Stimulated activated CD8-positive, alpha-beta memory T cell treated with anti-CD3 and anti-CD28 coated beads, Interleukin-12 subunit alpha, Interleukin-12 subunit beta, amount 100 ng/mL, for 1 hour (primary cell): ENCODE results near the gene PAGE2B.
"Not testable (repeated sequence)": the region's sequence is repeated elsewhere in the genome, so short reads cannot be mapped to it uniquely, and the experiment has no call there.

Experiments used
- DNase-seq: peaks from one replicate; pipeline ENCODE4 v3.0.0-alpha.2; 2020; ENCODE audit warnings: low read depth

Gene PAGE2B

DNA sequence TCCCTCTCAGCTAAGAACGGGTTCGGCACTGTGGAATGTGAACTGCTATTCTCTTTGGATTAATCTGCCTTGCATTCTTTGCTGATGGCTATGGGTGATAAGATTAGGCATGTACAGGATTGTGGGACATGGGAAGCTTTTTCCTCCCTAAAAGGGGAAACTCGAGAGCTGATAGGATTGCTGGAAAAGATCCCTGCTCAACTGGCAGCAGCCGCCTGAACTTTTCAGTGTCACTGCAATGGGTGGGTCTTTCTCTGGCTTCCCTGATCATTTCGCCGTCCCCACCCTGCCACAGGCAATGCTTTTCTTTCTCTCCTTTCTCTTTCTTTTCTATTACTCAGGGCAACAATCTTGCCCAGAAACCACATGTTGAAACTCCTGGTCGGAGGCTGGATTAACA is 34.5 kb downstream of the PAGE2B start:
- DNase-seq: no peak

DNA sequence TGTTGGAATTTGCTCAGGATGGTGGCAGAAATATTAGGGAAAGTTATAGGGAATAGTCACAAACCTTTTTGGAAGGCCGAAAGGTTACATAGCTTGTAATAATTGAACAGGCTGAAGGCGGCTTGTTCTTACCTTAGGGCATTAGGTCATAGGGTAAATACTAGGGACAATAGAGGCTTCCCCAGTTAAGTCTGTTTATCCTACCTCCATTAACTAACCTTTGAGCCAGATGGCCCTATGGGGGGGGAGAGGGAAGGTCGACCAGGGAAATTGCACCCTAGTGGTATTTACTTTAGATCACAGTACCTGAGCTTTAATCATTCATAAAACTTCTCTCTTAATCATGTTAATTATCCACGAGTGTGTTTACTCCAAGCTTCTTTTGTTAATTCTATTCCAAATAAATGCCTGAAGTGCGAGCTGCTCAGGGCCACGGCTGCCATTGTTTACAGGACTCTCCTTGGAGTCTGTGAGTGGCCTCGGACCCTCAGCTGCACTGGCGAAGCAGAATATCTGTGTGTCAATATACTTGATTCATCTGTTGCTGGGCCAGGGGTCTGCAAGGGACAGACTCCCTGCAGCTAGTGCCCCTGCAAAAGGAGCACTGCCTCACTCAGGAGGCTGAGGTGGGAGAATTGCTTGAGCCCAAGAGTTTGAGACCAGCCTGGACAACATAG is 36.9 kb downstream of the PAGE2B start:
- no peak for DNase-seq

DNA sequence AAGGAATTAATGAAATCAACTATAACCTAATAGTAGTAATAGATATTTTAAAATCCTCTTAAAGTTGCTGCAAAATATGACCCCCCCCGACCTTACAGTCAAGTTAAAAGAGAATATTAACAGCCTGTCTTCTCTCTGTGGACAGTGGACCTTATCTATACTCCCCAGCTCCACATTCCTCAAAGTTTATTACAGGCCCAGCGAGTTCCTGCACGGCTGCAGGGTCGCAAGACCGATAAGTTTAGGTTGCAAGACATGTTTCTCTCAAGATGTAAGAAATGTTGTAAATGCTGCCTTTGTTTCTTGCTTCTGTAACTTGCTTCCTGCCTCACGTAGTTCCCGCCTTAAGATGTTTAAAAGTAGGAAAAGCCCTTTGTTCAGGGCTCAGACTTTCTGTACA is 41.8 kb downstream of the PAGE2B start:
- not testable (repeated sequence) for DNase-seq

DNA sequence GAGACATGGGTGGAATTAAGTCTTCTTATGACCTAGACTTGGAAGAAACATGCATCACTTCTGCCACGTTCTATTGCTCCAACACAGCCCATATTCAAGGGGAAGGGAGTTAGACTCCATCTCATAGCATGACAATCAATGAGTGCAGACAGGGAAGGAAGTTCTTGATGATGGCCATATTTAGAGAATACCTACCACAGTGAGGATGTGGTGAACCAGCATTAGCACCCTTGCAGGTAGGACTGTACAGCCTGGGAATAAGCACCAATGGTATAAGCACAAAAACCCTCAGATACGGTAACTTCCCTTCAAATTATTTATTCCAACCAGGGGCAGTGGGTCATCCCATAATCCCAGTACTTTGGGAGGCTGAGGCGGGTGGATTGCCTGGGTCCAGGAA is 43.7 kb downstream of the PAGE2B start:
- no peak for DNase-seq

DNA sequence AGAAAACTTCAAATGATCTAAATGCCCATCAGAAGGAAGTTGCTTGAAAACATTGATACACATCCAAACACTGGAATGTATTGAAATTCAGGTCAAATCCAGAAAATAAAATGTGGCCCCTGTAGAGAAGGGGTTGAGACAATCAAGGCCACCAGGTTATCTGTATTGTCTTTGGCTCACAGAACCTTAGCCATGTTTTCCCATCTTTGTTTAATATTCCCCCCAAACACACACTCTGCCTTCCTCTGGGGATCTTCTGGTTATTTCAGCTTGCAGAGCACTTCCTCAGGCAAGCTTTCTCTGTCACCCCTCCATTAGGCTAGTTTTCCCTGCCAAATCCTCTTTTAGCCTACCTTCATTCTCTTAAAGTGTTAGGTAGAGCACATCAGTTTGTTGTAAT is 44.4 kb downstream of the PAGE2B start:
- DNase-seq: no peak

DNA sequence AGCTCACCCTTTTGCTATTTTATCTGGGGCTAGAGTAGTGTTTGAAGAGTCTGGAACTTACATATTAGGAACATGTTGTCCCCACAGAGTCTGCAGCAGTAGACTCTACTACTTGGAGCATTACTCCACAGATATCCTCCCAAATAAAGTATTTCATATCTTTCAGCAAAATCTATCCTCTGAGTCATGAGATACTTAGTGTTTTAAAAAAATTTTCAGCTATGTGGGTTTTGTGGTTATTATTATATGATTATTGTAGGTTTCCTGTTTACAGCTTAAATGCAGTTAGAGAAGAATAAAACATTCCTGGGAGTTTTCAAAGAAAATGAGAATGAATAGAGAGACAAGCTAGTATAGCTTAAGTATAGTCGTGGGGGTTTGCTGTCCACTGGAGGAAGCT is 44.9 kb downstream of the PAGE2B start:
- no peak for DNase-seq

DNA sequence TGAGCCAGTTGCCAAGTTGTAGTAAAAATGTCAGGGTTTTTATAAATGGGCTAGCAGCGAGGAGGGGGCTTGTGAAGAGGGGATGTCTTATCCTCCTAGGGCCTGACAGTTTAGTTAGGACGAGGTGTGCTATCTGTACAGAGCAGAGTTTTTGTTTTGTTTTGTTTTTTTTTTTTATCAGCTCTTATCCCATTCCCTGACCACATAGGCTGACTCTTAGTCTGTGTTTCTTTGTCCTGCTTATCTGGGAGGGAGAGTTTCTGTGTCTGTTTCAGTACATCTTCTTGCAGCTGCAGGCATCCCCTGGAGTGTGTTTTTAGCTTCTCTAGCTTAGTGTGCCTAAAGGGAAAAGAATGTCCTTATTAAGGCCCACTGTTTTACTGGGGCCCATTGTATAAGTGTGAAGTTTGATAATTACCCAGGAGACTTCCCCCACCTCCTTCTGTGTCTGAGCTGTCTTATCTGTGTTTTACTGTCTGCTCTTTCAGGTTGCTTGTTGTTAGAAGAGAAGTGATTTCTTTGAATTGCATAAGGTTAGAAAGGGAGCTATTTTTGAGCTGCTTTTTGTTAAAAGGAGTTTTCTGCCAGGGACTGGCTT is 46.0 kb downstream of the PAGE2B start:
- no peak for DNase-seq

DNA sequence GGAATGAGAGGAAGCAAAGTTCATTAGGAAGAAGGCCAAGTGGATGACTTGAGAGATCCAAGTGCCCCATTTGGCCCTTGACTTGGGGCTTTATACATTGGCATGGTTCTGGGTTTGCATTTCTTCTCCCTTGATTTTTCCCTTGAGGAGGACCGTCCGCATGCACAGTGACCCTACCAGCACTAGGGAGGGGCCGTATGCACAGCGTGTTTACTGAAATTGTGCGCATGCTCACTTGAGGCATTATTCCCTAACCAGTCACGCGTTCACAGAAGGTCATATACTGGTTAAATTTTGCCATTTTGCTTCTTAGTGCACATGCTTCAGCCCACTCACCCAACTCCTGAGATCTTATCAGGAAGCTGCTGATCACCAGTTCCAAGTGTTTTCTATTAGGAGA is 49.1 kb downstream of the PAGE2B start:
- no peak for DNase-seq

DNA sequence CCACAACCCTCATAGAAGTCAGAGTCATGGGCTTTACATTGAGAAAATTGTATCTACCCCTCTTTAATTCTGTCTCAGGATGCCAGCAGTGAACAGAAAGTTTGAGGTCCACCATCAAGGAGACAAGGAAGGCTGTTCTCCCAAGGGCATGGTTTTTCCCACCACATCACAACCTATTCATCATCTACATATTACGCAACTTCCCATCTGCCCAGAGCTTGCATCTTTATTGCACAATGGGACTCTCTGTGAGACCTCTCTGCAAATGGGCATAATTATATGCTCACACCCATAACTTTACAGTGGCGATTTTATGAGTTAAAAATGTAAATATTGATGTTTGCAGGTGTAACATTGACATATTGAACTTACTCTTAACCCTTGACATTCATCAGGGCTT is 52.9 kb downstream of the PAGE2B start:
- no peak for DNase-seq
